Measurements from ENCODE around the gene TSPAN3. TPM values are rescaled to one million over a fixed set of nuclear protein-coding genes. Genes with fewer than 3 reads are reported as not detected.

Gene TSPAN3
- total and polyA plus RNA-seq, 12 donors, result 52.2 to 159 (median 98.7) TPM

DNA sequence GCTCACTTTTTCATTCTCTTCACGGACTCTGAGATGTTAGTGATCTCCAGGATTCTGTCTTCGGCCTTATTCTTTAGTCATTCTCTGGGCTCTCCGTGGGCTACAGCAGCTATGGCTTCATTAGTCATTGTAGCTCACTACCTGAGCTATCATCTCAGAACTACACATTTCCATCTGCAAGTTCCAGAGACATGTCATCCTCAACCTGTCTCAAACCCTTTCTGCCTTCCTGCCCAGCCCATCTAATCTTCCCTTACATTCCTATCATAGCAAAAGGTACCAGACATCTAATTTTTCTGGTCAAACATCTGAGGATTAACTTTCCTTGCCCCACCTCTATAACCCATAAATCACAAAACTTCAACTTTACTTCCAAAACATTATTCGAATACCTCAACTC is 13.2 kb downstream of the TSPAN3 start:
- ATAC-seq, result no peak
- TF ChIP-seq, protein P1, sequence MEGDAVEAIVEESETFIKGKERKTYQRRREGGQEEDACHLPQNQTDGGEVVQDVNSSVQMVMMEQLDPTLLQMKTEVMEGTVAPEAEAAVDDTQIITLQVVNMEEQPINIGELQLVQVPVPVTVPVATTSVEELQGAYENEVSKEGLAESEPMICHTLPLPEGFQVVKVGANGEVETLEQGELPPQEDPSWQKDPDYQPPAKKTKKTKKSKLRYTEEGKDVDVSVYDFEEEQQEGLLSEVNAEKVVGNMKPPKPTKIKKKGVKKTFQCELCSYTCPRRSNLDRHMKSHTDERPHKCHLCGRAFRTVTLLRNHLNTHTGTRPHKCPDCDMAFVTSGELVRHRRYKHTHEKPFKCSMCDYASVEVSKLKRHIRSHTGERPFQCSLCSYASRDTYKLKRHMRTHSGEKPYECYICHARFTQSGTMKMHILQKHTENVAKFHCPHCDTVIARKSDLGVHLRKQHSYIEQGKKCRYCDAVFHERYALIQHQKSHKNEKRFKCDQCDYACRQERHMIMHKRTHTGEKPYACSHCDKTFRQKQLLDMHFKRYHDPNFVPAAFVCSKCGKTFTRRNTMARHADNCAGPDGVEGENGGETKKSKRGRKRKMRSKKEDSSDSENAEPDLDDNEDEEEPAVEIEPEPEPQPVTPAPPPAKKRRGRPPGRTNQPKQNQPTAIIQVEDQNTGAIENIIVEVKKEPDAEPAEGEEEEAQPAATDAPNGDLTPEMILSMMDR (IDR thresholded peaks at IDR 0.05), result no peak
- Histone ChIP-seq H3K27ac (no peak overlapping the region), H3K27me3 (no peaks in the 10 kb centered on the region), H3K4me1 (peaks cover 0 to 42% (median 36%) of the 10 kb centered on the region in 9 donors), H3K36me3 (peaks cover 0 to 30% (median 0%) of the 10 kb centered on the region in 9 donors), H3K9me3 (no peaks in the 10 kb centered on the region), H3K4me3 (no peak overlapping the region)
- WGBS, 2 donors, result 94 to 95% methylated on average over 4 of the region's 4 CpGs
- no peak for DNase-seq
- intact Hi-C loops (cut with DNase I), result loop anchor here in 1 of 10 donors (2.0 kb wide), 1 partner anchor 15 kb away; no protein-coding TSS in a partner anchor

DNA sequence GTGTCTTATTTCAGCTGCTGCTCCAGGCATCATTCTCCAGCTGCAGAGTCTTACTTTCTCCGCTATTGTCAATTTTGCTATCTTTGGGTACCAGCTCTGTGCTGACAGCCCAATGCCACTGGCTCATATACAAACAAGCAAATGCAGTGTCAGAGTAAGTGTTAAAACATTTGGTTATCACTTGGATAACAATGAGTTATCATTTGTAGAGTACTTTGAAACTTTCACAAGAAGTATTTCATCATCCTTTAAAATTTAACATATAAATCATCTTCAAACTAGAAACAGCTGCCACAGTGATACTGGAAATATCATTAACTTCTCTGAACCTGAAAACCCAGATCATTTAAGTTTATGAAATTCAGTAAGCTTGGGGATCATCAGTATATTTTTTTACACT is 13.8 kb downstream of the TSPAN3 start:
- H3K4me1 ChIP-seq, result peaks cover 0 to 40% (median 33%) of the 10 kb centered on the region in 9 donors
- 76 to 84% methylated on average over 1 of the region's 1 CpG for WGBS, 2 donors
- ATAC-seq, result no peak

DNA sequence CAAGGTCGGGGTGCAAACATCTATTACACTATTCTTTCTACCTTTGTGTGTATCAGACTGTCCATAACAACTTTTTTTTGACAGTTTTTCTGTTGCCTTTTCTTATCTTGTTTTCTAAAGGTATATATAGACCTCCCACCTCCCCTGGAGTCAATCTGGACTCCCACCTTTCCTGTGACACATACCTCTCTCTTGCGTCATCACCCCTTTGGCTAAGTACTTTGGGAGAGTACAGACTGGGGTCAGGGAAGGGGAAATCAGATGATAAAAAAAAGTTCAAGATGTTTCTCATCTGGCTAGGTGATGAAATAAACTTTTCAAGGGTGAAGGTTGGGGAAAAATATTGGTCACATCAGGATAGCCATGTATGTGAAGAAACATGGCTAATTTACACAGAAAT is 17.2 kb downstream of the TSPAN3 start:
- WGBS, 2 donors, result 90 to 93% methylated on average over 2 of the region's 2 CpGs
- H3K9me3 ChIP-seq, result no peaks in the 10 kb centered on the region
- DNase-seq, result no peak
- no peak overlapping the region for H3K27ac ChIP-seq
- intact Hi-C loops (cut with DNase I), result no loop called here
- peaks cover 0 to 8% (median 4%) of the 10 kb centered on the region in 9 donors for H3K4me1 ChIP-seq
- no peaks in the 10 kb centered on the region for H3K27me3 ChIP-seq
- no peak overlapping the region for H3K4me3 ChIP-seq
- peak in 1 of 8 donors; percentile 51 for ATAC-seq
- H3K36me3 ChIP-seq, result peaks cover 0 to 64% (median 10%) of the 10 kb centered on the region in 9 donors
- TF ChIP-seq, protein P1 (IDR thresholded peaks at IDR 0.05), result no peak

More for the DNA sequence above, 13.8 kb downstream of the TSPAN3 start:
- no peaks in the 10 kb centered on the region for H3K27me3 ChIP-seq
- H3K9me3 ChIP-seq, result no peaks in the 10 kb centered on the region
- TF ChIP-seq, protein P1 (IDR thresholded peaks at IDR 0.05), result no peak
- H3K36me3 ChIP-seq, result peaks cover 0 to 36% (median 4%) of the 10 kb centered on the region in 9 donors
- DNase-seq, result no peak
- intact Hi-C loops (cut with DNase I), result no loop called here
- no peak overlapping the region for H3K4me3 ChIP-seq
- H3K27ac ChIP-seq, result no peak overlapping the region

DNA sequence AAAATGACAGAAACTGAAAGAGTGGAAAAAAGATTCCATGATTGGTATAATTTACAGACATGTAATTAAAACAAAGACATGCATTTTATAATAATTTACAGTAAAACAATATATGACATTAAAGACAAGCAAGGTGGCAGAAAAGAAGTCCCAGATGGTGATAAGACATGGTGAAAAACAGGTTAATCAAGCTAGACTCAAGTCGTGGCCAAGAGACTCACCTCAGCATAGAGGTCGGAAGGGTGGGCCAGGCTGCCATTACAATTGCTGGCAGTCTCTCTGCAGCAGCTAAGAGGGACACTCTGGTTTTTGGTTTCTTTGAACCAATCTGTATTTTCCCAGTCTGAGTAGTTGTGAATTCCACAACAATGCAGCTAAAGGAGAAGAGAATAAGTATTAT is 18.4 kb downstream of the TSPAN3 start:
- intact Hi-C loops (cut with DNase I), result no loop called here
- TF ChIP-seq, protein P1 (IDR thresholded peaks at IDR 0.05), result no peak
- H3K27ac ChIP-seq, result no peak overlapping the region
- H3K9me3 ChIP-seq, result no peaks in the 10 kb centered on the region
- ATAC-seq (no peak), DNase-seq (no peak)
- H3K4me1 ChIP-seq, result peaks cover 0 to 8% (median 4%) of the 10 kb centered on the region in 9 donors
- WGBS, 2 donors, result 63% methylated on average over 2 of the region's 2 CpGs
- H3K27me3 ChIP-seq, result no peaks in the 10 kb centered on the region
- no peak overlapping the region for H3K4me3 ChIP-seq
- peaks cover 0 to 64% (median 10%) of the 10 kb centered on the region in 9 donors for H3K36me3 ChIP-seq

Measured in heart right ventricle (tissue), 16 donors.